Measurements from ENCODE around the gene EBLN2. TPM values are rescaled to one million over a fixed set of nuclear protein-coding genes. Genes with fewer than 3 reads are reported as not detected.

EBLN2 gene
- polyA plus RNA-seq, 1 of the 3 experiments (the other 2 are of a cell fraction) = 1.4 TPM

- Histone ChIP-seq H4K20me1 (ENCODE audit: insufficient read depth) (peaks cover 97% of the 10 kb centered on the region), H3K4me1 (ENCODE audit: control insufficient read depth in 1 of 2, insufficient read depth in 2 of 2, low read depth in 1 of 2, low read length in 1 of 2) (peaks cover 5 to 9% of the 10 kb centered on the region in 2 experiments; a peak in 2 of 4 replicates), H2AFZ (ENCODE audit: low read depth) (no peak overlapping the region), H3K9me2 (no peaks in the 10 kb centered on the region), H3K9me3 (no peaks in the 10 kb centered on the region), H3K27ac (ENCODE audit: low read depth in 2 of 2, low read length in 1 of 2) (no peak overlapping the region), H3K4me3 (ENCODE audit: low read depth in 2 of 2, low read length in 1 of 2) (no peak overlapping the region), H3K79me2 (ENCODE audit: insufficient read depth) (peaks cover 100% of the 10 kb centered on the region), H3F3A (replicated peaks; ENCODE audit: insufficient read depth) (peaks cover 22% of the 10 kb centered on the region), H3K36me3 (replicated peaks in 1 of 2; ENCODE audit: control insufficient read depth in 1 of 2, insufficient read depth in 2 of 2, low read length in 1 of 2) (peaks cover 0 to 8% of the 10 kb centered on the region in 2 experiments), H3K4me2 (no peak overlapping the region), H3K9ac (no peak overlapping the region), H3K27me3 (ENCODE audit: insufficient read depth) (no peaks in the 10 kb centered on the region)
- ChIA-PET CTCF (interaction anchor here (0.5 to 0.9 kb wide), 2 partner anchors 26 to 688 kb away, joined by 3 read pairs; no protein-coding TSS in a partner anchor), POLR2A (no interaction called here)
- no peak for DNase-seq
- TF ChIP-seq, protein P1, sequence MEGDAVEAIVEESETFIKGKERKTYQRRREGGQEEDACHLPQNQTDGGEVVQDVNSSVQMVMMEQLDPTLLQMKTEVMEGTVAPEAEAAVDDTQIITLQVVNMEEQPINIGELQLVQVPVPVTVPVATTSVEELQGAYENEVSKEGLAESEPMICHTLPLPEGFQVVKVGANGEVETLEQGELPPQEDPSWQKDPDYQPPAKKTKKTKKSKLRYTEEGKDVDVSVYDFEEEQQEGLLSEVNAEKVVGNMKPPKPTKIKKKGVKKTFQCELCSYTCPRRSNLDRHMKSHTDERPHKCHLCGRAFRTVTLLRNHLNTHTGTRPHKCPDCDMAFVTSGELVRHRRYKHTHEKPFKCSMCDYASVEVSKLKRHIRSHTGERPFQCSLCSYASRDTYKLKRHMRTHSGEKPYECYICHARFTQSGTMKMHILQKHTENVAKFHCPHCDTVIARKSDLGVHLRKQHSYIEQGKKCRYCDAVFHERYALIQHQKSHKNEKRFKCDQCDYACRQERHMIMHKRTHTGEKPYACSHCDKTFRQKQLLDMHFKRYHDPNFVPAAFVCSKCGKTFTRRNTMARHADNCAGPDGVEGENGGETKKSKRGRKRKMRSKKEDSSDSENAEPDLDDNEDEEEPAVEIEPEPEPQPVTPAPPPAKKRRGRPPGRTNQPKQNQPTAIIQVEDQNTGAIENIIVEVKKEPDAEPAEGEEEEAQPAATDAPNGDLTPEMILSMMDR (IDR thresholded peaks at IDR 0.05) = no peak
- TF ChIP-seq ZBTB33 (IDR thresholded peaks at IDR 0.05; ENCODE audit: borderline replicate concordance, low read depth) (no peak), TCF12 (IDR thresholded peaks at IDR 0.05) (no peak), EZH2phosphoT487 (IDR thresholded peaks at IDR 0.05; ENCODE audit: borderline replicate concordance, low read depth) (no peak), FOXJ3 (CRISPR knock-in tag; IDR thresholded peaks at IDR 0.05) (no peak), SIN3A (IDR thresholded peaks at IDR 0.05; ENCODE audit: borderline replicate concordance, low read depth, low read length) (no peak), MAX (IDR thresholded peaks at IDR 0.05; ENCODE audit: low read depth) (no peak)
- TF ChIP-seq, protein P2, sequence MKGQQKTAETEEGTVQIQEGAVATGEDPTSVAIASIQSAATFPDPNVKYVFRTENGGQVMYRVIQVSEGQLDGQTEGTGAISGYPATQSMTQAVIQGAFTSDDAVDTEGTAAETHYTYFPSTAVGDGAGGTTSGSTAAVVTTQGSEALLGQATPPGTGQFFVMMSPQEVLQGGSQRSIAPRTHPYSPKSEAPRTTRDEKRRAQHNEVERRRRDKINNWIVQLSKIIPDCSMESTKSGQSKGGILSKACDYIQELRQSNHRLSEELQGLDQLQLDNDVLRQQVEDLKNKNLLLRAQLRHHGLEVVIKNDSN (IDR thresholded peaks at IDR 0.05; ENCODE audit: borderline replicate concordance, low read depth) = no peak
- TF ChIP-seq, protein P3, sequence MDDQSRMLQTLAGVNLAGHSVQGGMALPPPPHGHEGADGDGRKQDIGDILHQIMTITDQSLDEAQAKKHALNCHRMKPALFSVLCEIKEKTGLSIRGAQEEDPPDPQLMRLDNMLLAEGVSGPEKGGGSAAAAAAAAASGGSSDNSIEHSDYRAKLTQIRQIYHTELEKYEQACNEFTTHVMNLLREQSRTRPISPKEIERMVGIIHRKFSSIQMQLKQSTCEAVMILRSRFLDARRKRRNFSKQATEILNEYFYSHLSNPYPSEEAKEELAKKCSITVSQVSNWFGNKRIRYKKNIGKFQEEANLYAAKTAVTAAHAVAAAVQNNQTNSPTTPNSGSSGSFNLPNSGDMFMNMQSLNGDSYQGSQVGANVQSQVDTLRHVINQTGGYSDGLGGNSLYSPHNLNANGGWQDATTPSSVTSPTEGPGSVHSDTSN (IDR thresholded peaks at IDR 0.05) = no peak
Measured at GRCh38 chr3:73024836-73025235, 36.6 kb upstream of the EBLN2 start.
